Mesendoderm (in vitro differentiated cells): ENCODE measurements around the gene C3orf80. TPM values are rescaled to one million over a fixed set of nuclear protein-coding genes. Genes with fewer than 3 reads are reported as not detected.
A peak's percentile ranks its signal among the peaks of the same experiment; 100 is the strongest.
"Not testable (repeated sequence)": the region's sequence is repeated elsewhere in the genome, so short reads cannot be mapped to it uniquely, and the experiment has no call there.

ENCODE experiments used
- DNase-seq: peaks from one replicate; pipeline ENCODE4 v3.0.0; 2013
- H2AK5ac ChIP-seq: 2 replicates; pipeline ENCODE4 v1.6.1; 2013; ENCODE audit warnings: low read length, inconsistent platforms
- H2BK120ac ChIP-seq: 2 replicates; pipeline ENCODE4 v1.6.1; 2013; ENCODE audit warnings: low read depth, mild to moderate bottlenecking, low read length, moderate library complexity, mixed read lengths
- H2BK15ac ChIP-seq: replicated peaks from 2 replicates; pipeline ENCODE4 v1.6.1; 2013; ENCODE audit warnings: low read depth, mild to moderate bottlenecking, moderate library complexity
- H2BK5ac ChIP-seq: 2 replicates; pipeline ENCODE4 v1.6.1; 2013; ENCODE audit warnings: low read length, inconsistent platforms
- H3K18ac ChIP-seq: 2 replicates; pipeline ENCODE4 v1.6.1; 2013; ENCODE audit warnings: mild to moderate bottlenecking, low read length, mixed read lengths
- H3K23ac ChIP-seq: one replicate; pipeline ENCODE4 v1.6.1; 2013; ENCODE audit warnings: low read length
- H3K27ac ChIP-seq: 2 replicates; pipeline ENCODE4 v1.5.1; 2013; ENCODE audit warnings: low read depth, mild to moderate bottlenecking, inconsistent platforms, low read length, moderate library complexity
- H3K27me3 ChIP-seq: 2 replicates; pipeline ENCODE4 v1.6.1; 2013; ENCODE audit warnings: low read length, control low read depth, mild to moderate bottlenecking, inconsistent platforms; ENCODE audit not compliant: insufficient read depth, poor library complexity
- H3K36me3 ChIP-seq: 2 replicates; pipeline ENCODE4 v1.6.1; 2013; ENCODE audit warnings: low read length, inconsistent platforms; ENCODE audit not compliant: control insufficient read depth, insufficient read depth
- H3K4ac ChIP-seq: one replicate; pipeline ENCODE4 v1.6.1; 2013; ENCODE audit warnings: low read depth, mild to moderate bottlenecking, low read length, moderate library complexity
- H3K4me1 ChIP-seq: 2 replicates; pipeline ENCODE4 v1.6.1; 2013; ENCODE audit warnings: low read depth, low read length, inconsistent platforms; ENCODE audit not compliant: control insufficient read depth
- H3K4me2 ChIP-seq: 2 replicates; pipeline ENCODE4 v1.6.1; 2013; ENCODE audit warnings: low read length
- H3K4me3 ChIP-seq: 2 replicates; pipeline ENCODE4 v1.5.1; 2013; ENCODE audit warnings: mild to moderate bottlenecking, low read length
- H3K56ac ChIP-seq: one replicate; pipeline ENCODE4 v1.6.1; 2013; ENCODE audit warnings: low read length
- H3K79me1 ChIP-seq: 2 replicates; pipeline ENCODE4 v1.6.1; 2013; ENCODE audit warnings: low read length, inconsistent platforms
- H3K79me2 ChIP-seq: 2 replicates; pipeline ENCODE4 v1.6.1; 2013; ENCODE audit warnings: mild to moderate bottlenecking, low read length; ENCODE audit not compliant: control insufficient read depth, insufficient read depth
- H3K9ac ChIP-seq: 2 replicates; pipeline ENCODE4 v1.6.1; 2013; ENCODE audit warnings: low read length, inconsistent platforms
- H4K5ac ChIP-seq: one replicate; pipeline ENCODE4 v1.6.1; 2013; ENCODE audit warnings: low read length
- H4K8ac ChIP-seq: one replicate; pipeline ENCODE4 v1.6.1; 2013; ENCODE audit warnings: low read depth, mild to moderate bottlenecking, control low read depth, low read length, moderate library complexity
- WGBS: extraction: QIAGEN DNeasy Blood & Tissue Kit; methylation state at CpG from one replicate; pipeline ENCODE4 v1.1.7; 2013; ENCODE audit warnings: low lambda C conversion rate, missing lambda C conversion rate; ENCODE audit not compliant: insufficient coverage; ENCODE audit errors: extremely low coverage; 5-methylcytosine and 5-hydroxymethylcytosine counted together
- polyA plus RNA-seq, 2 experiments: library from polyadenylated mRNA; stranded (reverse); fragments of 200-250 nt; gene quantifications; one replicate each; pipeline ENCODE4 v1.2.3, GENCODE V29; 2013

C3orf80 gene
- 1.2 TPM for polyA plus RNA-seq (2013, experiment 1 of 2)
- 1.2 TPM for polyA plus RNA-seq (2013, experiment 2 of 2)

DNA sequence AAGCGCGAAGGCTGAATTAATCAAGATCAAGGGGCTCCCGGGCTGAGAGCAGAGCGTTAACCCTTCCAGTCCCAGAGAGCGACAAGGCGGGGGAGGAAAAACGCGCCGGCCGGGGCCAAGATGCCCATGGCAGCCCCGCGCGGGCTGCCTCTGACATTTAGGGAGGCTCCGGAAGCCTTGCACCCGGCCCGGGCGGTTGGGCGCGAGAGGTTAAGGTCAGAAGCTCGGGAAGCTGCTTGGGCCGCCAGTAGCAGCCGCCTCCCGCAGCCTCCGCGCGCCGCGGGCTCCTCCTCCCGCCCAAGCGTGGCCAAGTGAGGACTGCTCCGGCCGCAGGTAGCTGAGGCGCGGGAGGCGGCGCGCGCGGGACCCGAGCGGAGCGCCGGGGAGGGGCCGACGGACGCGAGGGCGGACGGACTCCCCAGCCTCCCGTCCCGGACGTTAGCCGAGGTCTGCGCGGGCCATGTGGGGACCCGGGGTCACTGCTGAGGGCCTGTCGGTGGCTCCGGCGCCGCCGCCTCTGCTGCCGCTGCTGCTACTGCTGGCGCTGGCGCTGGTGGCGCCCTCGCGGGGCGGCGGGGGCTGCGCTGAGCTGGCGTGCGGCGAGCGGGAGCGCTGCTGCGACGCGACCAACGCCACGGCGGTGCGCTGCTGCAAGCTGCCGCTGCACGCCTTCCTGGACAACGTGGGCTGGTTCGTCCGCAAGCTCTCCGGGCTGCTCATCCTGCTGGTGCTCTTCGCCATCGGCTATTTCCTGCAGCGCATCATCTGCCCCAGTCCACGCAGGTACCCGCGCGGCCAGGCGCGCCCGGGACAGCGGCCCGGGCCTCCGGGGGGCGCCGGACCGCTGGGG lies at the start of gene C3orf80:
C3orf80 (plus strand) TSS at position 247 of the 850 bp plus-strand sequence; CDS start at position 461, 214 bp downstream.
- peak within 1 kb of the TSS; percentile 67 for H3K56ac ChIP-seq
- peak within 1 kb of the TSS; percentile 37 for H3K9ac ChIP-seq
- no CpG with 5 or more reads among the region's 104 CpGs for WGBS
- no peak within 1 kb of the TSS for H4K8ac ChIP-seq
- H3K79me1 ChIP-seq: no peaks in the 10 kb centered on the region
- no peaks in the 10 kb centered on the region for H3K36me3 ChIP-seq
- no peak within 1 kb of the TSS for H3K27ac ChIP-seq
- no peak within 1 kb of the TSS for H3K23ac ChIP-seq
- H2BK5ac ChIP-seq: no peak within 1 kb of the TSS
- peak within 1 kb of the TSS; percentile 29 for H3K4me3 ChIP-seq
- H3K18ac ChIP-seq: no peak within 1 kb of the TSS
- H3K27me3 ChIP-seq: peaks cover 5% of the 10 kb centered on the region
- H3K4me2 ChIP-seq: peak within 1 kb of the TSS; percentile 83
- H3K4me1 ChIP-seq: peaks cover 4% of the 10 kb centered on the region
- H3K4ac ChIP-seq: no peak within 1 kb of the TSS
- H4K5ac ChIP-seq: no peak within 1 kb of the TSS
- no peak within 1 kb of the TSS for H2AK5ac ChIP-seq
- DNase-seq: peak; percentile 85
- no peak within 1 kb of the TSS for H2BK120ac ChIP-seq
- H3K79me2 ChIP-seq: no peaks in the 10 kb centered on the region
- H2BK15ac ChIP-seq: no peak within 1 kb of the TSS

DNA sequence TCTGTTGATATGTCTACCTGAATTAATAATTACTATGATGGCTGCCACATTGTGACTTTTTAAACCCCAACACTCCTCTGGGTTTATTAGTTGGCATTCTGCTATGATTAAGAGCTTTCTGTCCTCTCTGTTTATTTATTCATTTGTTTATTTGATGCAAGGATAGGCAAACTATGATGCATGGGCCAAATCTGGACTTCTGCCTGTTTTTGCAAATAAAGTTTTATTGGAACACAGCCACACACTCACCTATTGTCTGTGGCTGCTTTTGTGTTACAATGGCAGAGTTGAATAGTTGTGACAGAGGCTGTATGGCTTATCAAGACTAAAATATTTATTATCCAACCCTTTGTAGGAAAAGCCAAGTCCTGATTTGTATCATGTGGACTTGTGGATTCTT lies 48.3 kb upstream of the C3orf80 start:
- Histone ChIP-seq H3K27ac (no peak overlapping the region), H3K23ac (no peak overlapping the region), H3K4me1 (no peaks in the 10 kb centered on the region), H3K56ac (no peak overlapping the region), H4K8ac (no peak overlapping the region), H3K27me3 (no peaks in the 10 kb centered on the region), H3K4me3 (no peak overlapping the region), H3K79me1 (no peaks in the 10 kb centered on the region), H3K79me2 (no peaks in the 10 kb centered on the region), H2AK5ac (no peak overlapping the region), H2BK120ac (no peak overlapping the region), H3K18ac (no peak overlapping the region), H3K9ac (no peak overlapping the region), H4K5ac (no peak overlapping the region), H3K36me3 (no peaks in the 10 kb centered on the region), H2BK15ac (no peak overlapping the region), H2BK5ac (no peak overlapping the region), H3K4me2 (no peak overlapping the region), H3K4ac (no peak overlapping the region)
- DNase-seq: no peak

DNA sequence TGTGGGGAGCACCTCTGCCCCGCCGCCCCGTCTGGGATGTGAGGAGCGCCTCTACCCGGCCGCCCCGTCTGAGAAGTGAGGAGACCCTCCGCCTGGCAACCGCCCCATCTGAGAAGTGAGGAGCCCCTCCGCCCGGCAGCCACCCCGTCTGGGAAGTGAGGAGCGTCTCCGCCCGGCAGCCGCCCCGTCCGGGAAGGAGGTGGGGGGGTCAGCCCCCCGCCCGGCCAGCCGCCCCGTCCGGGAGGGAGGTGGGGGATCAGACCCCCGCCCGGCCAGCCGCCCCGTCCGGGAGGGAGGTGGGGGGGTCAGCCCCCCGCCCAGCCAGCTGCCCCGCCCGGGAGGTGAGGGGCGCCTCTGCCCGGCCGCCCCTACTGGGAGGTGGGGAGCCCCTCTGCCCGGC lies 46.6 kb upstream of the C3orf80 start:
- not testable (repeated sequence) for H3K18ac ChIP-seq, H3K4me2 ChIP-seq, H3K23ac ChIP-seq, H3K27me3 ChIP-seq, H2BK15ac ChIP-seq, H3K4me1 ChIP-seq, H2BK5ac ChIP-seq, H3K27ac ChIP-seq, H3K9ac ChIP-seq, H4K8ac ChIP-seq, H3K56ac ChIP-seq, H2BK120ac ChIP-seq, H4K5ac ChIP-seq, H2AK5ac ChIP-seq, H3K79me2 ChIP-seq, H3K4ac ChIP-seq, DNase-seq, H3K79me1 ChIP-seq, H3K36me3 ChIP-seq, H3K4me3 ChIP-seq
- no CpG with 5 or more reads among the region's 35 CpGs for WGBS

DNA sequence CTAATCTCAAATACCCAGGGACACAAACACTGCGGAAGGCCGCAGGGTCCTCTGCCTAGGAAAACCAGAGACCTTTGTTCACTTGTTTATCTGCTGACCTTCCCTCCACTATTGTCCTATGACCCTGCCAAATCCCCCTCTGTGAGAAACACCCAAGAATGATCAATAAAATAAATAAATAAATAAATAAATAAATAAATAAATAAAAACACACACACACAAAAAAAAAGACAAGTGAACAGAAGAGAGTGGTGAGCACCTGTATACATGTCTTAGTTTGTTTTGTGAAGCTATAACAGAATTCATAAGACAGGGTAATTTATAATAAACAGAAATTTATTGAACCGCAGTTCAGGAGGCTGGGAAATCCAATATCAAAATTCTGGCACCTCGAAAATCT lies 45.8 kb upstream of the C3orf80 start:
- not testable (repeated sequence) for H4K5ac ChIP-seq, H2BK15ac ChIP-seq, H2BK5ac ChIP-seq, H3K4me2 ChIP-seq, H3K79me2 ChIP-seq, H3K27ac ChIP-seq, H3K4me3 ChIP-seq, H3K4ac ChIP-seq, H3K23ac ChIP-seq, H2AK5ac ChIP-seq, H3K18ac ChIP-seq, H3K56ac ChIP-seq, H3K9ac ChIP-seq, H2BK120ac ChIP-seq, H3K79me1 ChIP-seq, H3K4me1 ChIP-seq, H3K36me3 ChIP-seq, H4K8ac ChIP-seq, H3K27me3 ChIP-seq, DNase-seq
- no CpG with 5 or more reads among the region's 4 CpGs for WGBS

DNA sequence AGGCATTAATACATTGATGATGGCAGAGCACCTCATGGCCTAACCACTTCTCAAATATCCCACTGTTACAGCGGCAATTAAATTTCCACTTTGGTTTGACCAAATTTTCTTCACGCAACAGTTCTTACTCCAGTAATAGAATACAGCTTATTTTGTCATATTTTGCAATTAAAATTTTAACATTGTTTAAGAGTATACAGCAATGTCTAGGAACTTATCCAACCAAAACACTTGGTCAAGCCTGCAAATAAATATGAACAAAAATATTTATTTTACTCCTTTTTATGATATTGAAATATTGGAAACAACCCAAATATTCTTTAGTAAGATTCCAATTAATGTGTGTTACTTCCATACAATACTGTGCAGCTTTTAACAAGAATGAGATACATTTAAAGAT lies 45.3 kb upstream of the C3orf80 start:
- no peaks in the 10 kb centered on the region for H3K79me1 ChIP-seq
- no peak overlapping the region for H3K56ac ChIP-seq
- H4K8ac ChIP-seq: no peak overlapping the region
- no peak overlapping the region for H3K4me3 ChIP-seq
- H3K27me3 ChIP-seq: no peaks in the 10 kb centered on the region
- no peaks in the 10 kb centered on the region for H3K36me3 ChIP-seq
- no peak overlapping the region for H2BK15ac ChIP-seq
- no peak overlapping the region for H3K4ac ChIP-seq
- H2BK120ac ChIP-seq: no peak overlapping the region
- H2BK5ac ChIP-seq: no peak overlapping the region
- no peaks in the 10 kb centered on the region for H3K79me2 ChIP-seq
- no CpG with 5 or more reads among the region's 2 CpGs for WGBS
- no peak overlapping the region for H3K27ac ChIP-seq
- no peak overlapping the region for H2AK5ac ChIP-seq
- no peak overlapping the region for H3K4me2 ChIP-seq
- H3K4me1 ChIP-seq: no peaks in the 10 kb centered on the region
- H4K5ac ChIP-seq: no peak overlapping the region
- H3K9ac ChIP-seq: no peak overlapping the region
- no peak overlapping the region for H3K23ac ChIP-seq
- no peak overlapping the region for H3K18ac ChIP-seq
- DNase-seq: no peak
